ENCODE measurements around the gene ITGAX.
A peak's percentile ranks its signal among the peaks of the same experiment; 100 is the strongest.
"Not testable (repeated sequence)": the region's sequence is repeated elsewhere in the genome, so short reads cannot be mapped to it uniquely, and the experiment has no call there.

Gene ITGAX

GRCh38 chr16:31354394-31355291, at the start of gene ITGAX:
ITGAX (plus strand) TSS chr16:31355176; CDS start chr16:31355255, 79 bp downstream.
- peak in 16 of 51 donors; percentile 6 to 53 (median 28) for DNase-seq

- DNase-seq = no peak
Observed at GRCh38 chr16:31305219-31305618, 49.8 kb upstream of the ITGAX start.

GRCh38 chr16:31308381-31308780, 46.6 kb upstream of the ITGAX start:
- DNase-seq = not testable (repeated sequence)

- no peak for DNase-seq
Observed at GRCh38 chr16:31322500-31322899, 32.5 kb upstream of the ITGAX start.

- no peak for DNase-seq
Observed at GRCh38 chr16:31323959-31324629, 30.9 kb upstream of the ITGAX start.

GRCh38 chr16:31325171-31325570, 29.8 kb upstream of the ITGAX start:
- DNase-seq = no peak

- DNase-seq = no peak
Observed at GRCh38 chr16:31327646-31328225, 27.2 kb upstream of the ITGAX start.

- DNase-seq = no peak
Observed at GRCh38 chr16:31328322-31329052, 26.5 kb upstream of the ITGAX start.

GRCh38 chr16:31329671-31330552, 25.1 kb upstream of the ITGAX start:
- no peak for DNase-seq

GRCh38 chr16:31330553-31330890, 24.5 kb upstream of the ITGAX start:
- no peak for DNase-seq

GRCh38 chr16:31331141-31331764, 23.7 kb upstream of the ITGAX start:
- no peak for DNase-seq

GRCh38 chr16:31331807-31332301, 23.1 kb upstream of the ITGAX start:
- no peak for DNase-seq

- DNase-seq = no peak
Observed at GRCh38 chr16:31332544-31332943, 22.4 kb upstream of the ITGAX start.

- DNase-seq = no peak
Observed at GRCh38 chr16:31333686-31334649, 21.0 kb upstream of the ITGAX start.

- DNase-seq = no peak
Observed at GRCh38 chr16:31334934-31335333, 20.0 kb upstream of the ITGAX start.

- DNase-seq = no peak
Observed at GRCh38 chr16:31335431-31335830, 19.5 kb upstream of the ITGAX start.

- DNase-seq = not testable (repeated sequence)
Observed at GRCh38 chr16:31338166-31338685, 16.8 kb upstream of the ITGAX start.

- no peak for DNase-seq
Observed at GRCh38 chr16:31344712-31345111, 10.3 kb upstream of the ITGAX start.

- no peak for DNase-seq
Observed at GRCh38 chr16:31347445-31347844, 7.5 kb upstream of the ITGAX start.

All from hypothalamus (tissue), 51 donors.